ENCODE results near the gene CEACAM6. TPM values are rescaled to one million over a fixed set of nuclear protein-coding genes. Genes with fewer than 3 reads are reported as not detected.

CEACAM6 gene
- total and polyA plus RNA-seq, 2 of the 13 experiments (the other 11 are each of a cell fraction or from before 2014, with no cell fraction given): not detected

DNA sequence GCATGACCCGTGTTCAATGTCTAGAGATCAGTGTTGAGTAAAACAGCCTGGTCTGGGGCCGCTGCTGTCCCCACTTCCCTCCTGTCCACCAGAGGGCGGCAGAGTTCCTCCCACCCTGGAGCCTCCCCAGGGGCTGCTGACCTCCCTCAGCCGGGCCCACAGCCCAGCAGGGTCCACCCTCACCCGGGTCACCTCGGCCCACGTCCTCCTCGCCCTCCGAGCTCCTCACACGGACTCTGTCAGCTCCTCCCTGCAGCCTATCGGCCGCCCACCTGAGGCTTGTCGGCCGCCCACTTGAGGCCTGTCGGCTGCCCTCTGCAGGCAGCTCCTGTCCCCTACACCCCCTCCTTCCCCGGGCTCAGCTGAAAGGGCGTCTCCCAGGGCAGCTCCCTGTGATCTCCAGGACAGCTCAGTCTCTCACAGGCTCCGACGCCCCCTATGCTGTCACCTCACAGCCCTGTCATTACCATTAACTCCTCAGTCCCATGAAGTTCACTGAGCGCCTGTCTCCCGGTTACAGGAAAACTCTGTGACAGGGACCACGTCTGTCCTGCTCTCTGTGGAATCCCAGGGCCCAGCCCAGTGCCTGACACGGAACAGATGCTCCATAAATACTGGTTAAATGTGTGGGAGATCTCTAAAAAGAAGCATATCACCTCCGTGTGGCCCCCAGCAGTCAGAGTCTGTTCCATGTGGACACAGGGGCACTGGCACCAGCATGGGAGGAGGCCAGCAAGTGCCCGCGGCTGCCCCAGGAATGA is 48.4 kb upstream of the CEACAM6 start (continued):
- TF ChIP-seq, protein P1, sequence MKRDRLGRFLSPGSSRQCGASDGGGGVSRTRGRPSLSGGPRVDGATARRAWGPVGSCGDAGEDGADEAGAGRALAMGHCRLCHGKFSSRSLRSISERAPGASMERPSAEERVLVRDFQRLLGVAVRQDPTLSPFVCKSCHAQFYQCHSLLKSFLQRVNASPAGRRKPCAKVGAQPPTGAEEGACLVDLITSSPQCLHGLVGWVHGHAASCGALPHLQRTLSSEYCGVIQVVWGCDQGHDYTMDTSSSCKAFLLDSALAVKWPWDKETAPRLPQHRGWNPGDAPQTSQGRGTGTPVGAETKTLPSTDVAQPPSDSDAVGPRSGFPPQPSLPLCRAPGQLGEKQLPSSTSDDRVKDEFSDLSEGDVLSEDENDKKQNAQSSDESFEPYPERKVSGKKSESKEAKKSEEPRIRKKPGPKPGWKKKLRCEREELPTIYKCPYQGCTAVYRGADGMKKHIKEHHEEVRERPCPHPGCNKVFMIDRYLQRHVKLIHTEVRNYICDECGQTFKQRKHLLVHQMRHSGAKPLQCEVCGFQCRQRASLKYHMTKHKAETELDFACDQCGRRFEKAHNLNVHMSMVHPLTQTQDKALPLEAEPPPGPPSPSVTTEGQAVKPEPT (CRISPR knock-in tag; IDR thresholded peaks at IDR 0.05; ENCODE audit: low read depth): no peak
- TF ChIP-seq XRCC5 (optimal IDR thresholded peaks at IDR 0.05; ENCODE audit: low read length): peak; percentile 85
- TF ChIP-seq, protein P2, sequence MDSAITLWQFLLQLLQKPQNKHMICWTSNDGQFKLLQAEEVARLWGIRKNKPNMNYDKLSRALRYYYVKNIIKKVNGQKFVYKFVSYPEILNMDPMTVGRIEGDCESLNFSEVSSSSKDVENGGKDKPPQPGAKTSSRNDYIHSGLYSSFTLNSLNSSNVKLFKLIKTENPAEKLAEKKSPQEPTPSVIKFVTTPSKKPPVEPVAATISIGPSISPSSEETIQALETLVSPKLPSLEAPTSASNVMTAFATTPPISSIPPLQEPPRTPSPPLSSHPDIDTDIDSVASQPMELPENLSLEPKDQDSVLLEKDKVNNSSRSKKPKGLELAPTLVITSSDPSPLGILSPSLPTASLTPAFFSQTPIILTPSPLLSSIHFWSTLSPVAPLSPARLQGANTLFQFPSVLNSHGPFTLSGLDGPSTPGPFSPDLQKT (CRISPR knock-in tag; IDR thresholded peaks at IDR 0.05; ENCODE audit: borderline replicate concordance): 0 out of 2 replicates have a peak, but pooled peaks have one; percentile 35
- TF ChIP-seq MIER2 (CRISPR knock-in tag; IDR thresholded peaks at IDR 0.05): peak; percentile 89; the same call in 1 of the 2 replicates
- no peak for TF ChIP-seq ZNF17 (CRISPR knock-in tag; IDR thresholded peaks at IDR 0.05)
- 0 out of 2 replicates have a peak, but pooled peaks have one; percentile 43 for TF ChIP-seq SALL2 (CRISPR knock-in tag; IDR thresholded peaks at IDR 0.05)
- TF ChIP-seq ZNF883 (CRISPR knock-in tag; IDR thresholded peaks at IDR 0.05; ENCODE audit: not compliant biosample characterization): peak; percentile 44
- TF ChIP-seq CEBPB (IDR thresholded peaks at IDR 0.05; ENCODE audit: borderline replicate concordance, low read depth, low read length): no peak
- TF ChIP-seq TFAP4 (IDR thresholded peaks at IDR 0.05; ENCODE audit: borderline replicate concordance, low read depth): peak; percentile 62; the same call in 1 of the 2 replicates
- no peak for TF ChIP-seq ZNF3 (CRISPR knock-in tag; IDR thresholded peaks at IDR 0.05)
- TF ChIP-seq, protein P3, sequence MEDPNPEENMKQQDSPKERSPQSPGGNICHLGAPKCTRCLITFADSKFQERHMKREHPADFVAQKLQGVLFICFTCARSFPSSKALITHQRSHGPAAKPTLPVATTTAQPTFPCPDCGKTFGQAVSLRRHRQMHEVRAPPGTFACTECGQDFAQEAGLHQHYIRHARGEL (CRISPR knock-in tag; IDR thresholded peaks at IDR 0.05): no peak
- no peak for TF ChIP-seq ZKSCAN1 (IDR thresholded peaks at IDR 0.05; ENCODE audit: low read length)
- TF ChIP-seq, protein P4, sequence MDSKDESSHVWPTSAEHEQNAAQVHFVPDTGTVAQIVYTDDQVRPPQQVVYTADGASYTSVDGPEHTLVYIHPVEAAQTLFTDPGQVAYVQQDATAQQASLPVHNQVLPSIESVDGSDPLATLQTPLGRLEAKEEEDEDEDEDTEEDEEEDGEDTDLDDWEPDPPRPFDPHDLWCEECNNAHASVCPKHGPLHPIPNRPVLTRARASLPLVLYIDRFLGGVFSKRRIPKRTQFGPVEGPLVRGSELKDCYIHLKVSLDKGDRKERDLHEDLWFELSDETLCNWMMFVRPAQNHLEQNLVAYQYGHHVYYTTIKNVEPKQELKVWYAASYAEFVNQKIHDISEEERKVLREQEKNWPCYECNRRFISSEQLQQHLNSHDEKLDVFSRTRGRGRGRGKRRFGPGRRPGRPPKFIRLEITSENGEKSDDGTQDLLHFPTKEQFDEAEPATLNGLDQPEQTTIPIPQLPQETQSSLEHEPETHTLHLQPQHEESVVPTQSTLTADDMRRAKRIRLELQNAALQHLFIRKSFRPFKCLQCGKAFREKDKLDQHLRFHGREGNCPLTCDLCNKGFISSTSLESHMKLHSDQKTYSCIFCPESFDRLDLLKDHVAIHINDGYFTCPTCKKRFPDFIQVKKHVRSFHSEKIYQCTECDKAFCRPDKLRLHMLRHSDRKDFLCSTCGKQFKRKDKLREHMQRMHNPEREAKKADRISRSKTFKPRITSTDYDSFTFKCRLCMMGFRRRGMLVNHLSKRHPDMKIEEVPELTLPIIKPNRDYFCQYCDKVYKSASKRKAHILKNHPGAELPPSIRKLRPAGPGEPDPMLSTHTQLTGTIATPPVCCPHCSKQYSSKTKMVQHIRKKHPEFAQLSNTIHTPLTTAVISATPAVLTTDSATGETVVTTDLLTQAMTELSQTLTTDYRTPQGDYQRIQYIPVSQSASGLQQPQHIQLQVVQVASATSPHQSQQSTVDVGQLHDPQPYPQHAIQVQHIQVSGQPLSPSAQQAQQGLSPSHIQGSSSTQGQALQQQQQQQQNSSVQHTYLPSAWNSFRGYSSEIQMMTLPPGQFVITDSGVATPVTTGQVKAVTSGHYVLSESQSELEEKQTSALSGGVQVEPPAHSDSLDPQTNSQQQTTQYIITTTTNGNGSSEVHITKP (CRISPR knock-in tag; IDR thresholded peaks at IDR 0.05; ENCODE audit: low read depth): no peak
- peak; percentile 33; the same call in 1 of the 2 replicates for TF ChIP-seq ZNF768 (CRISPR knock-in tag; IDR thresholded peaks at IDR 0.05)
- TF ChIP-seq ZNF260 (CRISPR knock-in tag; IDR thresholded peaks at IDR 0.05; ENCODE audit: borderline replicate concordance, low read depth): no peak
- TF ChIP-seq, protein P5, sequence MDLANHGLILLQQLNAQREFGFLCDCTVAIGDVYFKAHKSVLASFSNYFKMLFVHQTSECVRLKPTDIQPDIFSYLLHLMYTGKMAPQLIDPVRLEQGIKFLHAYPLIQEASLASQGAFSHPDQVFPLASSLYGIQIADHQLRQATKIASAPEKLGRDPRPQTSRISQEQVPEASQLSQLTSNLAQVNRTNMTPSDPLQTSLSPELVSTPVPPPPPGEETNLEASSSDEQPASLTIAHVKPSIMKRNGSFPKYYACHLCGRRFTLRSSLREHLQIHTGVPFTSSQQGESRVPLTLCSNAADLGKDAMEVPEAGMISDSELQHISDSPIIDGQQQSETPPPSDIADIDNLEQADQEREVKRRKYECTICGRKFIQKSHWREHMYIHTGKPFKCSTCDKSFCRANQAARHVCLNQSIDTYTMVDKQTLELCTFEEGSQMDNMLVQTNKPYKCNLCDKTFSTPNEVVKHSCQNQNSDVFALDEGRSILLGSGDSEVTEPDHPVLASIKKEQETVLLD (CRISPR knock-in tag; IDR thresholded peaks at IDR 0.05; ENCODE audit: low read depth): no peak
- TF ChIP-seq ATF2 (CRISPR knock-in tag; IDR thresholded peaks at IDR 0.05): no peak
